ENCODE measurements around the gene GOT1. TPM values are rescaled to one million over a fixed set of nuclear protein-coding genes. Genes with fewer than 3 reads are reported as not detected.

Gene GOT1
- polyA plus RNA-seq, 3 donors = 2.6 to 10.4 (median 8.2) TPM

DNA sequence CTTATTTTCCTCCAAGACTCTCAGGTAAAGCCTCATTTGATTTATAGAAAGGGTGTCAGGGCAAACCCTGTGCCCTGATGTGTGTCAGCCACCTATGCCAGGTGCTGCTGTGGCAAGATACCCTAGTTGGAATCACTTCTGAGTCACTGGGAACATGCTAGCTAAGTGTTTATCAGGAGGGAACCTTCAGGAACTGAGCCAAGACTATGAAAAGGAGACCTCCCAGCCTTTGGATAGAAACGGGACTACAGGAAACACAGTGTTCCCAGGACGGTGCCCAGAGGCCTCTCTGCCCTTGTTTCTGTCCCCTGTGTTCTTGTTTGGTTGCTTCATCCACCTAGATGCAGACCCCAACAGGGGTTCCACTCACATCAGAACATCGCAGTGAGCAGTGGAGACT is 72.7 kb downstream of the GOT1 start:
- Histone ChIP-seq H3K4me2 (replicated peaks; ENCODE audit: extremely low read depth, low read length, poor library complexity, severe bottlenecking) (no peak overlapping the region), H3K36me3 (replicated peaks in 1 of 2; ENCODE audit: control insufficient read depth in 1 of 2, insufficient read depth in 2 of 2, low read length in 2 of 2) (no peaks in the 10 kb centered on the region), H3K27me3 (ENCODE audit: control insufficient read depth in 2 of 2, insufficient read depth in 2 of 2, low read length in 2 of 2) (no peaks in the 10 kb centered on the region), H3K27ac (ENCODE audit: low read depth in 1 of 2, low read length in 2 of 2) (no peak overlapping the region), H3K4me1 (ENCODE audit: control insufficient read depth in 1 of 2, insufficient read depth in 2 of 2, low read length in 2 of 2) (no peaks in the 10 kb centered on the region), H2AFZ (ENCODE audit: insufficient read depth, low read depth, low read length, poor library complexity, severe bottlenecking) (no peak overlapping the region), H3K79me2 (ENCODE audit: insufficient read depth, low read length) (no peaks in the 10 kb centered on the region), H3K4me3 (replicated peaks in 1 of 3; ENCODE audit: low read depth in 2 of 3, low read length in 3 of 3) (no peak overlapping the region), H3K9me3 (replicated peaks in 1 of 2; ENCODE audit: control insufficient read depth in 1 of 2, insufficient read depth in 1 of 2, low read length in 2 of 2) (no peaks in the 10 kb centered on the region), H4K20me1 (ENCODE audit: insufficient read depth, low read length) (no peaks in the 10 kb centered on the region), H3K9ac (ENCODE audit: insufficient read depth, low read length, poor library complexity, severe bottlenecking) (no peak overlapping the region)
- DNase-seq = no peak
- Mint-ChIP-seq H3K27ac (no peak overlapping the region), H3K27me3 (ENCODE audit: low read depth in 3 of 3) (peaks cover under 1 to 10% (median 2%) of the 10 kb centered on the region in 3 donors), H3K9me3 (peaks cover 0 to 1% (median 0%) of the 10 kb centered on the region in 7 donors), H3K4me1 (peaks cover 1% of the 10 kb centered on the region), H3K36me3 (no peaks in the 10 kb centered on the region), H3K4me3 (no peak overlapping the region)
- TF ChIP-seq, protein P1, sequence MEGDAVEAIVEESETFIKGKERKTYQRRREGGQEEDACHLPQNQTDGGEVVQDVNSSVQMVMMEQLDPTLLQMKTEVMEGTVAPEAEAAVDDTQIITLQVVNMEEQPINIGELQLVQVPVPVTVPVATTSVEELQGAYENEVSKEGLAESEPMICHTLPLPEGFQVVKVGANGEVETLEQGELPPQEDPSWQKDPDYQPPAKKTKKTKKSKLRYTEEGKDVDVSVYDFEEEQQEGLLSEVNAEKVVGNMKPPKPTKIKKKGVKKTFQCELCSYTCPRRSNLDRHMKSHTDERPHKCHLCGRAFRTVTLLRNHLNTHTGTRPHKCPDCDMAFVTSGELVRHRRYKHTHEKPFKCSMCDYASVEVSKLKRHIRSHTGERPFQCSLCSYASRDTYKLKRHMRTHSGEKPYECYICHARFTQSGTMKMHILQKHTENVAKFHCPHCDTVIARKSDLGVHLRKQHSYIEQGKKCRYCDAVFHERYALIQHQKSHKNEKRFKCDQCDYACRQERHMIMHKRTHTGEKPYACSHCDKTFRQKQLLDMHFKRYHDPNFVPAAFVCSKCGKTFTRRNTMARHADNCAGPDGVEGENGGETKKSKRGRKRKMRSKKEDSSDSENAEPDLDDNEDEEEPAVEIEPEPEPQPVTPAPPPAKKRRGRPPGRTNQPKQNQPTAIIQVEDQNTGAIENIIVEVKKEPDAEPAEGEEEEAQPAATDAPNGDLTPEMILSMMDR (IDR thresholded peaks at IDR 0.05) = no peak
- intact Hi-C loops (cut with micrococcal nuclease) = no loop called here
- 72% methylated on average over 3 of the region's 3 CpGs for WGBS (ENCODE audit: insufficient coverage)

DNA sequence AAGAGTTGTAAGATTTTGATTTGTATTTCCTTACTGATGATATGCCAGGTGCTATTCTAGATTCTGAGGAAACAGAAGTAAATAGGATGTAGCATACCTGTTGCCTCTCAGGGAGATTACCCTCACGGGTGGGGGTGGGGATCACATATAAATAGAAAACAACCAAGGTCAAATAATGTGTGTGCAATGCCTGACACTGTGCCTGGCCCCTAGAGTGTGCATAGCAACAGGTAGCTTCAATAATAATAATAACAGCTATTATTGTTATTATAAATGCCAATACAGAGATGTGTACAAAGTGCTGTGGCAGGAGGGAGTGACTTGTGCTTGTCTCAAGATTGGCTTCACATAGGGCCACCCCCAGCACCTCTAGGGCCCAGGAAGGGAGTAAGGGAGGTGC is 77.2 kb downstream of the GOT1 start:
- Histone ChIP-seq H3K9ac (ENCODE audit: insufficient read depth, low read length, poor library complexity, severe bottlenecking) (no peak overlapping the region), H3K9me3 (replicated peaks in 1 of 2; ENCODE audit: control insufficient read depth in 1 of 2, insufficient read depth in 1 of 2, low read length in 2 of 2) (no peaks in the 10 kb centered on the region), H4K20me1 (ENCODE audit: insufficient read depth, low read length) (no peaks in the 10 kb centered on the region), H3K4me3 (replicated peaks in 1 of 3; ENCODE audit: low read depth in 2 of 3, low read length in 3 of 3) (no peak overlapping the region), H3K27me3 (ENCODE audit: control insufficient read depth in 2 of 2, insufficient read depth in 2 of 2, low read length in 2 of 2) (no peaks in the 10 kb centered on the region), H3K79me2 (ENCODE audit: insufficient read depth, low read length) (no peaks in the 10 kb centered on the region), H3K36me3 (replicated peaks in 1 of 2; ENCODE audit: control insufficient read depth in 1 of 2, insufficient read depth in 2 of 2, low read length in 2 of 2) (no peaks in the 10 kb centered on the region), H3K27ac (ENCODE audit: low read depth in 1 of 2, low read length in 2 of 2) (no peak overlapping the region), H3K4me2 (replicated peaks; ENCODE audit: extremely low read depth, low read length, poor library complexity, severe bottlenecking) (no peak overlapping the region), H2AFZ (ENCODE audit: insufficient read depth, low read depth, low read length, poor library complexity, severe bottlenecking) (no peak overlapping the region), H3K4me1 (ENCODE audit: control insufficient read depth in 1 of 2, insufficient read depth in 2 of 2, low read length in 2 of 2) (no peaks in the 10 kb centered on the region)
- DNase-seq = no peak
- WGBS (ENCODE audit: insufficient coverage) = 100% methylated on average over 1 of the region's 1 CpG
- TF ChIP-seq, protein P1 (IDR thresholded peaks at IDR 0.05) = no peak
- Mint-ChIP-seq H3K36me3 (no peaks in the 10 kb centered on the region), H3K4me1 (no peaks in the 10 kb centered on the region), H3K9me3 (peaks cover 0 to 1% (median 0%) of the 10 kb centered on the region in 7 donors), H3K27ac (no peak overlapping the region), H3K27me3 (ENCODE audit: low read depth in 3 of 3) (peaks cover 1 to 5% (median 2%) of the 10 kb centered on the region in 3 donors), H3K4me3 (no peak overlapping the region)
- intact Hi-C loops (cut with micrococcal nuclease) = no loop called here

Data from CD14-positive monocyte (primary cell).